MCF 10A (cell line): Measurements from ENCODE around the gene ZNG1B. TPM values are rescaled to one million over a fixed set of nuclear protein-coding genes. Genes with fewer than 3 reads are reported as not detected.
"Not testable (repeated sequence)": the region's sequence is repeated elsewhere in the genome, so short reads cannot be mapped to it uniquely, and the experiment has no call there.

Source experiments
- BruUV-seq: library from RNA; stranded (reverse); fragments of 400-500 nt; replicated peaks from 2 replicates; lab custom pipeline; 2021; lab: Mats Ljungman, UMichigan
- CTCF ChIA-PET: fragments of 300-600 bp; sonication (Branson Sonifier 250); formaldehyde crosslinking; extraction: SDS; loops from one replicate; lab custom pipeline; 2021; ENCODE audit warnings: antibody characterized with exemption, inconsistent platforms; lab: Yijun Ruan, JAX
- POLR2A ChIA-PET: fragments of 300-600, 350-650 bp; sonication (Branson Sonifier 250); formaldehyde crosslinking; extraction: SDS; loops from one replicate; lab custom pipeline; 2020; ENCODE audit warnings: antibody characterized with exemption, inconsistent platforms; lab: Yijun Ruan, JAX
- DNase-seq: peaks from one replicate; pipeline ENCODE4 v3.0.0-alpha.2; 2018; ENCODE audit not compliant: unreplicated experiment
- H3K27ac Mint-ChIP-seq: one replicate; pipeline ENCODE4 v1.8.0; 2022; ENCODE audit warnings: mild to moderate bottlenecking, low read depth, mixed read lengths; ENCODE audit not compliant: unreplicated experiment
- H3K27me3 Mint-ChIP-seq: one replicate; pipeline ENCODE4 v1.8.0; 2022; ENCODE audit warnings: mixed read lengths; ENCODE audit not compliant: insufficient read depth, unreplicated experiment
- H3K36me3 Mint-ChIP-seq: one replicate; pipeline ENCODE4 v1.8.0; 2022; ENCODE audit warnings: mild to moderate bottlenecking, moderate library complexity, mixed read lengths; ENCODE audit not compliant: insufficient read depth, unreplicated experiment
- H3K4me1 Mint-ChIP-seq: one replicate; pipeline ENCODE4 v1.8.0; 2022; ENCODE audit warnings: mixed read lengths; ENCODE audit not compliant: insufficient read depth, unreplicated experiment
- H3K4me3 Mint-ChIP-seq: one replicate; pipeline ENCODE4 v1.8.0; 2022; ENCODE audit warnings: mild to moderate bottlenecking, moderate library complexity, mixed read lengths; ENCODE audit not compliant: unreplicated experiment
- H3K9me3 Mint-ChIP-seq: one replicate; pipeline ENCODE4 v1.8.0; 2022; ENCODE audit warnings: mixed read lengths; ENCODE audit not compliant: unreplicated experiment
- intact Hi-C: fragments of 100-400 bp; cut with micrococcal nuclease; formaldehyde crosslinking; loops from 2 replicates; pipeline ENCODE4 v1.14.1; 2022
- total RNA-seq: library from RNA; stranded (reverse); gene quantifications from 2 replicates; pipeline ENCODE4 v1.2.3, GENCODE V29; 2022
- TF ChIP-seq, protein P1 (sequence below): fragments of 200-600 bp; IDR thresholded peaks from one replicate; pipeline ENCODE4 v1.8.0; 2022; ENCODE audit warnings: antibody characterized with exemption, mild to moderate bottlenecking; ENCODE audit not compliant: unreplicated experiment

Gene ZNG1B
- total RNA-seq, 1 experiment from 2014 or later: 44.6 TPM

DNA sequence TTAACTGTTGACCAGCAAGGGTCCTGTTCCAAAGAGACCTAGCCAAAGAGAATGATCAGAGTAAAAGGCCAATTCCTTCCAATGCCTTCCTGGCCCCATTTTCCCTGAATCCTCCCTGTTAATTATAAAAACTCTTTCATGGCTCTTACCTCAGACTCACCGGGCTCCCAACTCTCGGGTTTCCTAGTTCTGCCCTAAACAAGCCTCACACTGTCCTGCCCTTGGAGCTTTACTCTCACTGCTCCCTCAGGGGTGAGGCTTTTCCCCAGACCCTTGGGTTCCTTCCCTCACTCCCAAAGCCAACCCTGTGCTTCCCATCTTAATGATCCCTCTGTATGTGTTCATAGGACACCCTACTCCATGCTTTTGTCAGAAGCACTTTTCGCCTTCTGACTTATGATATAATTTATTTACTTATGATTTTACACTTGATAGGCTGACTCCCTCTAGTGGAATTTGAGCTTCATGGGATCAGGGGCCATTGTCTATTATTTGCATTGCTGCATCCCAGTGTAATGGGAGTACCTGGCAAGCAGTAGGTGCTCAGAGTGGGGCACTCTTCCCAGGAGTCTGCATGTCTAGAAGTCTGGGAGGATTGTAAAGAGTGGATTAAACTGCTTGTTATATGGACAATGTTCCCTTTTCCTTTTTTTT, 29.9 kb upstream of the ZNG1B start:
- peak; percentile 48 for DNase-seq
- Mint-ChIP-seq H3K27ac (no peak overlapping the region), H3K36me3 (peaks cover 10% of the 10 kb centered on the region), H3K27me3 (no peaks in the 10 kb centered on the region), H3K4me3 (no peak overlapping the region), H3K4me1 (no peaks in the 10 kb centered on the region), H3K9me3 (no peaks in the 10 kb centered on the region)
- CTCF ChIA-PET: interaction anchor here (0.6 to 1.0 kb wide), 8 partner anchors 8 to 389 kb away, joined by 3 to 4 read pairs (median 3); no protein-coding TSS in a partner anchor
- TF ChIP-seq, protein P1, sequence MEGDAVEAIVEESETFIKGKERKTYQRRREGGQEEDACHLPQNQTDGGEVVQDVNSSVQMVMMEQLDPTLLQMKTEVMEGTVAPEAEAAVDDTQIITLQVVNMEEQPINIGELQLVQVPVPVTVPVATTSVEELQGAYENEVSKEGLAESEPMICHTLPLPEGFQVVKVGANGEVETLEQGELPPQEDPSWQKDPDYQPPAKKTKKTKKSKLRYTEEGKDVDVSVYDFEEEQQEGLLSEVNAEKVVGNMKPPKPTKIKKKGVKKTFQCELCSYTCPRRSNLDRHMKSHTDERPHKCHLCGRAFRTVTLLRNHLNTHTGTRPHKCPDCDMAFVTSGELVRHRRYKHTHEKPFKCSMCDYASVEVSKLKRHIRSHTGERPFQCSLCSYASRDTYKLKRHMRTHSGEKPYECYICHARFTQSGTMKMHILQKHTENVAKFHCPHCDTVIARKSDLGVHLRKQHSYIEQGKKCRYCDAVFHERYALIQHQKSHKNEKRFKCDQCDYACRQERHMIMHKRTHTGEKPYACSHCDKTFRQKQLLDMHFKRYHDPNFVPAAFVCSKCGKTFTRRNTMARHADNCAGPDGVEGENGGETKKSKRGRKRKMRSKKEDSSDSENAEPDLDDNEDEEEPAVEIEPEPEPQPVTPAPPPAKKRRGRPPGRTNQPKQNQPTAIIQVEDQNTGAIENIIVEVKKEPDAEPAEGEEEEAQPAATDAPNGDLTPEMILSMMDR: peak; percentile 35
- POLR2A ChIA-PET: no interaction called here
- BruUV-seq: no TSS peak
- intact Hi-C loops: no loop called here

- H3K36me3 Mint-ChIP-seq, H3K4me3 Mint-ChIP-seq, POLR2A ChIA-PET, BruUV-seq, H3K27me3 Mint-ChIP-seq, intact Hi-C loops, H3K9me3 Mint-ChIP-seq, CTCF ChIA-PET, DNase-seq, H3K27ac Mint-ChIP-seq, H3K4me1 Mint-ChIP-seq: not testable (repeated sequence)
Observed at GRCh38 chr2:113411725-113412352, 25.7 kb upstream of the ZNG1B start.

- H3K27me3 Mint-ChIP-seq, intact Hi-C loops, H3K9me3 Mint-ChIP-seq, DNase-seq, CTCF ChIA-PET, H3K4me3 Mint-ChIP-seq, BruUV-seq, H3K27ac Mint-ChIP-seq, POLR2A ChIA-PET, H3K36me3 Mint-ChIP-seq, H3K4me1 Mint-ChIP-seq: not testable (repeated sequence)
Observed at GRCh38 chr2:113412774-113413173, 24.7 kb upstream of the ZNG1B start.

- POLR2A ChIA-PET, H3K36me3 Mint-ChIP-seq, H3K9me3 Mint-ChIP-seq, DNase-seq, H3K27me3 Mint-ChIP-seq, CTCF ChIA-PET, H3K4me3 Mint-ChIP-seq, H3K4me1 Mint-ChIP-seq, BruUV-seq, H3K27ac Mint-ChIP-seq, intact Hi-C loops: not testable (repeated sequence)
Observed at GRCh38 chr2:113431773-113432172, 5.7 kb upstream of the ZNG1B start.

- DNase-seq, H3K27ac Mint-ChIP-seq, BruUV-seq, H3K9me3 Mint-ChIP-seq, H3K36me3 Mint-ChIP-seq, H3K4me1 Mint-ChIP-seq, POLR2A ChIA-PET, H3K27me3 Mint-ChIP-seq, H3K4me3 Mint-ChIP-seq, CTCF ChIA-PET, intact Hi-C loops: not testable (repeated sequence)
Observed at GRCh38 chr2:113433468-113433867, 4.0 kb upstream of the ZNG1B start.

DNA sequence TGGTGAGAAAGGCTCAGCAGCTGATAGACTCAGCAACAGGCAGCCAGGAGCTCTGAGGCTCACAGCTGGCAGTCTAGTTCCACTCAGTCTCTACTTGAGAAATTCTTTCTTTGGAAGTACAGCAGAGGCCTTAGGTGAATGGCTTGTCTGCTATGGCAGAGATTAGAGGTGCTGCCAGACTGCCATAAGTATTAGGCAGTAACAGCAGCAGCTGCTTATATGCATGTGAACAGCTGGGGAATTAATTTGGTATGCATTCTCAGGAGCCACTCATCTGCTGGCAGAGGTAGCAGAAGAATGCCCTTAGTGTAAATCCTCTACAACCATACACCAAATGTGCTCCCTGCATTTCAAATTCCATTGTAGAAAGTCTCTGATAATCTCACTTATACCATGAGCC, 28.3 kb downstream of the ZNG1B start:
- H3K27me3 Mint-ChIP-seq, H3K9me3 Mint-ChIP-seq, H3K27ac Mint-ChIP-seq, POLR2A ChIA-PET, H3K4me3 Mint-ChIP-seq, intact Hi-C loops, BruUV-seq, H3K36me3 Mint-ChIP-seq, DNase-seq, CTCF ChIA-PET, H3K4me1 Mint-ChIP-seq: not testable (repeated sequence)

GRCh38 chr2:113476688-113477368, 39.3 kb downstream of the ZNG1B start:
- H3K4me1 Mint-ChIP-seq, POLR2A ChIA-PET, H3K4me3 Mint-ChIP-seq, H3K27ac Mint-ChIP-seq, CTCF ChIA-PET, H3K27me3 Mint-ChIP-seq, BruUV-seq, intact Hi-C loops, H3K9me3 Mint-ChIP-seq, DNase-seq: not testable (repeated sequence)
- peaks cover 12% of the 10 kb centered on the region for H3K36me3 Mint-ChIP-seq

- H3K4me3 Mint-ChIP-seq, BruUV-seq, H3K27ac Mint-ChIP-seq, H3K4me1 Mint-ChIP-seq, H3K27me3 Mint-ChIP-seq, CTCF ChIA-PET, DNase-seq, H3K36me3 Mint-ChIP-seq, POLR2A ChIA-PET, intact Hi-C loops, H3K9me3 Mint-ChIP-seq: not testable (repeated sequence)
Observed at GRCh38 chr2:113496527-113496926, 59.0 kb downstream of the ZNG1B start.
